ENCODE data around the gene CDK19. TPM values are rescaled to one million over a fixed set of nuclear protein-coding genes. Genes with fewer than 3 reads are reported as not detected.
A peak's percentile ranks its signal among the peaks of the same experiment; 100 is the strongest.

The CDK19 gene
- total and polyA plus RNA-seq, 2 experiments from 2014 or later = 5.6 to 11.1 TPM

DNA sequence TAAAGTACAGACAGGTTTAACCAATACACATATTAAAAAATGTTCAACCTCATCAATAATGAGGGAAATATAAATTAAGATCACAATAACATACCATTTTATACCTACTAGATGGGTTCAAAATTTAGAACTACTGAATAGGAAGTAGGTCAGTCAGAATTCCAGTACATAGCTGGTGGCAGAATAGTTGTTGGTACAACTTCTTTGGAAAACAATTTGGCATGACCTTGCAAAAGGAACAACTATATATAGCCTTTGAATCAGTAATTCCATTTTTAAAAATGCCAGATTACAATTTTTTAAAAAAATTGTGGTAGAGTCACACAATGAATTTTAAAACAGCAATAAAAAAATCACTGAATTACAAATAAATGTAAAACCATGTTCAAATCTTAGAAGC, 165.6 kb downstream of the CDK19 start:
- Histone ChIP-seq H3K27me3 (no peaks in the 10 kb centered on the region), H3K4me1 (ENCODE audit: low read depth) (peaks cover 18% of the 10 kb centered on the region), H3K4me3 (no peak overlapping the region), H3K27ac (peak overlapping the region; percentile 68), H3K36me3 (peaks cover 3% of the 10 kb centered on the region), H3K9me3 (ENCODE audit: low read depth) (no peaks in the 10 kb centered on the region)
- TF ChIP-seq, protein P1, sequence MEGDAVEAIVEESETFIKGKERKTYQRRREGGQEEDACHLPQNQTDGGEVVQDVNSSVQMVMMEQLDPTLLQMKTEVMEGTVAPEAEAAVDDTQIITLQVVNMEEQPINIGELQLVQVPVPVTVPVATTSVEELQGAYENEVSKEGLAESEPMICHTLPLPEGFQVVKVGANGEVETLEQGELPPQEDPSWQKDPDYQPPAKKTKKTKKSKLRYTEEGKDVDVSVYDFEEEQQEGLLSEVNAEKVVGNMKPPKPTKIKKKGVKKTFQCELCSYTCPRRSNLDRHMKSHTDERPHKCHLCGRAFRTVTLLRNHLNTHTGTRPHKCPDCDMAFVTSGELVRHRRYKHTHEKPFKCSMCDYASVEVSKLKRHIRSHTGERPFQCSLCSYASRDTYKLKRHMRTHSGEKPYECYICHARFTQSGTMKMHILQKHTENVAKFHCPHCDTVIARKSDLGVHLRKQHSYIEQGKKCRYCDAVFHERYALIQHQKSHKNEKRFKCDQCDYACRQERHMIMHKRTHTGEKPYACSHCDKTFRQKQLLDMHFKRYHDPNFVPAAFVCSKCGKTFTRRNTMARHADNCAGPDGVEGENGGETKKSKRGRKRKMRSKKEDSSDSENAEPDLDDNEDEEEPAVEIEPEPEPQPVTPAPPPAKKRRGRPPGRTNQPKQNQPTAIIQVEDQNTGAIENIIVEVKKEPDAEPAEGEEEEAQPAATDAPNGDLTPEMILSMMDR (IDR thresholded peaks at IDR 0.05; ENCODE audit: low read depth, low read length) = no peak
- DNase-seq (ENCODE audit: low read depth in 1 of 2, low spot score in 1 of 2) = no peak

- H3K4me1 ChIP-seq (ENCODE audit: low read depth) = peaks cover 18% of the 10 kb centered on the region
- H3K27me3 ChIP-seq = no peaks in the 10 kb centered on the region
- H3K27ac ChIP-seq = no peak overlapping the region
- no peak overlapping the region for H3K4me3 ChIP-seq
- H3K9me3 ChIP-seq (ENCODE audit: low read depth) = no peaks in the 10 kb centered on the region
- DNase-seq (ENCODE audit: low read depth in 1 of 2, low spot score in 1 of 2) = no peak
- peaks cover 3% of the 10 kb centered on the region for H3K36me3 ChIP-seq
- TF ChIP-seq, protein P1 (IDR thresholded peaks at IDR 0.05; ENCODE audit: low read depth, low read length) = peak; percentile 53
Measured at GRCh38 chr6:110646951-110647910, 168.0 kb downstream of the CDK19 start.

DNA sequence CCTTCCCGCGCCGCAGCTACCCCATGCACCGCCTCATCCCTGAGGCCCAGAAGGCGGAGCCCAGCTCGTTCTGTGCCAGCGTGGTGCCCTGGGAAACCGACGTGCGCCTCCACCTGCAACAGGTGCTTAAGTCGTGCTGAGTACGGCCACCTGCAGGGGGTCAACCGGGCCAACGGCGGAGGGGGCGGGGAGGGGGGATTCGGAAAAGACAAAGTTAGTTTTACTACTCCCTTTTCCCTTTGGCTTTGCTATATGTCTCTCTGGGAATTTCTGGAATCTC, 168.9 kb downstream of the CDK19 start:
- no peak overlapping the region for H3K27ac ChIP-seq
- no peak overlapping the region for H3K4me3 ChIP-seq
- H3K9me3 ChIP-seq (ENCODE audit: low read depth) = no peaks in the 10 kb centered on the region
- TF ChIP-seq, protein P1 (IDR thresholded peaks at IDR 0.05; ENCODE audit: low read depth, low read length) = no peak
- DNase-seq (ENCODE audit: low read depth in 1 of 2, low spot score in 1 of 2) = no peak
- peaks cover 3% of the 10 kb centered on the region for H3K36me3 ChIP-seq
- H3K4me1 ChIP-seq (ENCODE audit: low read depth) = peaks cover 18% of the 10 kb centered on the region
- no peaks in the 10 kb centered on the region for H3K27me3 ChIP-seq

GRCh38 chr6:110645685-110646418, 169.4 kb downstream of the CDK19 start:
- H3K9me3 ChIP-seq (ENCODE audit: low read depth) = no peaks in the 10 kb centered on the region
- DNase-seq (ENCODE audit: low read depth in 1 of 2, low spot score in 1 of 2) = no peak
- peaks cover 3% of the 10 kb centered on the region for H3K36me3 ChIP-seq
- no peak overlapping the region for H3K27ac ChIP-seq
- H3K4me3 ChIP-seq = no peak overlapping the region
- no peaks in the 10 kb centered on the region for H3K27me3 ChIP-seq
- TF ChIP-seq, protein P1 (IDR thresholded peaks at IDR 0.05; ENCODE audit: low read depth, low read length) = no peak
- peaks cover 15% of the 10 kb centered on the region for H3K4me1 ChIP-seq (ENCODE audit: low read depth)

DNA sequence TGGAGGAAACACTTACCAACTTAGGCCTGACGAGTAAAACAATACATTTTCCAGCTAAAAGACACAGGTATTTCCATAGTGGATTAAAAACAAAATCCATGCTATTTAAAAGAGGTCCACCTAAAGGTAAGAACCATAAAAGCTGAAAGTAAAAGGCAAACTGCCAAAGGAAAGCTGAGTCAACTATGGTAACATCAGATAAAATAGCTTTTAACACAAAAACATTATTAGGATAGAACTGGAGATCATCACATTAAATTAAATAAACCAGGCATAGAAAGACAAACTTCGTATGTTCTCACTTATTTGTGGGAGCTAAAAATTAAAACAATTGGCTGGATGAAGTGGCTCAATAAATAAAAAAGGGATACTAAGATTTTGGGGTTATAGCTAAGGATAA, 172.1 kb downstream of the CDK19 start:
- Histone ChIP-seq H3K4me3 (no peak overlapping the region), H3K27me3 (no peaks in the 10 kb centered on the region), H3K4me1 (ENCODE audit: low read depth) (peaks cover 13% of the 10 kb centered on the region), H3K9me3 (ENCODE audit: low read depth) (no peaks in the 10 kb centered on the region), H3K36me3 (peaks cover 3% of the 10 kb centered on the region), H3K27ac (no peak overlapping the region)
- TF ChIP-seq, protein P1 (IDR thresholded peaks at IDR 0.05; ENCODE audit: low read depth, low read length) = no peak
- DNase-seq (ENCODE audit: low read depth in 1 of 2, low spot score in 1 of 2) = peak in 1 of 2 donors; percentile 28

Measured in cardiac muscle cell (in vitro differentiated cells and primary cell).